HG03025 (cell line): ENCODE measurements around the gene MYO9B.

Experiments used
- ATAC-seq: cut with Tn5 transposase; IDR thresholded peaks from one replicate; pipeline ENCODE4 v1.9.1; 2021; ENCODE audit warnings: mild to moderate bottlenecking, moderate library complexity; ENCODE audit not compliant: unreplicated experiment, low FRiP score

MYO9B gene

DNA sequence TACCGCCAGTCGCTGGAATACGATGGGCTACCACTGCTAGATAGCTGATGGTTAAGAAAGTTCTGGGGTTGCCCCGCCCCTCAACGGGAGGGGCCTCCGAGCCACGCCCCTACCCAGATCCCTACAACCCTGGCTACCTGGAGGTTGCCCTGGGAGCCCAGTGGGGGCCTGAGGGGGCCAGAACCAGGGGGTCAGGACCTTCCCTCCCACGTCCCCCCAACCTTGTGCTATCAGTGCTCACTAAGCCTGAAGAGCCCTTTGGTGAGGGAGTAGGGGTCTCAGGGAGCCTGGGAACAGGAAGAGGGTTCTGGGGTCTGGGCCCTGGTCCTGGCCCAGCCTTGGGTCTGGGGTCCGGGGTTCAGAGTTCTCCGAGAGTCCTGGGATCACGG, 159.3 kb downstream of the MYO9B start:
- no peak for ATAC-seq

DNA sequence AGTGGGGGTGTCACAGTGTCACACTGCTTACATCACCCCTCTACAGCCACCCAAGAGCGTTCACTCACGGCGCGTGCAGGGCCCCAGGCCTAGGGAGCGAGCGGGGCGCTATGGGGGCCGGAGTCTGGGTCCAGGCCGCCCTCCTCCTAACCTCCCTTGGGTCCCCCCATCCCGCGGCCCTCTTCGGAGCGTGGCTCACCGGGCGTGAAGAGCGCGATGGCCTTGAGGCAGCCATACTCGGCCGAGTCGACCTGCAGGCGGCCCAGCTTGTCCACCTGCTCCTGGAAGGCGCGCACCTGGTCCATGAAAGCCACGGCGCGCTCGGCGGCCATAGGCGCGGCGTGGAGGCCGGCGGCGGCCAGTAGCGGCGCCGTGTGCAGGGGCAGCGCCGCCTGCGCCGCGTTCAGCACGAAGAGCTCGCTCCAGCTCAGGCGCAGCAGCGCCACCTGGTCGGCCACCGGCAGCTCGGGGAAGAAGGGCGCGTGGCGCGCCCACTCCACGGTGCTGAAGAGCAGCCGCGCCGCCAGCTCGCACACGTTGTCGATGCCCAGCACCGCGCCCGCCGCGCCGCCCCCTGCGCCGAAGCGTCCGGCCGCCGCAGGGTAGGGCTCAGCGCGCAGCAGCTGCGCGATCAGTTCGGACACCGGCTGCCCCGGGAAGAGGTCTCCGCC, 159.9 kb downstream of the MYO9B start:
- ATAC-seq: no peak

DNA sequence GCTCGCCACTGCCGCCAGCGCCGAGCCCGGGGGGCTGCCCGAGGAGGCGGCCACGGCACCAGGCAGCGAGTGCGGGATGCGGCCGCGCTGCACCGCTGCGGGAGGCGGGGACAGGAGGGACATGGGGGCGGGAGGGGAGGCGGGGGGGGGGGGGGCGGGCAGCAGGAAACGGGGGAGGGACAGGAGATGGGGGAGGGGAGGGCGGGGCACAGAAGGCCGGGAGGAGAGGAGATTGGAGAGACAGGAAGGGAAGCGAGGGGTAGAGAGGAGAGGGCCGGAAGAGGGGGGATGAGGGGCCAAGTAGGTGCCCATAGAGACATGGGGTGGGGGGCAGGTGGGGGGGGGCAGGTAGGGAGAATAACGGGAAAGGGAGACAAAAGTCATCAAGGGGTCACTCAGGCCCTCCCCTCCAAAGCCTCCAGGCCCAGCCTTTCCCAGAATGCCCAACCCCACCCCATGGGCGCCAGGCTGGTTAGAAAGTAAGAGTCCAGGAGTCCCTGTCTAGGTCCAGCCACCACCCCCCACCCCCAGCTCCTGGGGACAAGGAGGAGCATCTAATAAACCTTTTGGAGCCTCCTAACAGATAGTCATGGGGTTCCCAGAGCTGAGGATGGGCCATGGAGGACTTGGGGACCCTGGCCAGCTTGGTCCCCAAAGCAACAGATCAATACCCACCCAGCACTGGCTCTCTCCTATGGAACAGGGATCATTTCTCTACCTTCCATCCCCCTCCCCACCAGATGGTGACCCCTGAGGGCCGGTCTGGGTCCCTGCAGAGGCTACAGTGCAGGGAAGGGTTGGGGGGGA, 160.6 kb downstream of the MYO9B start:
- no peak for ATAC-seq

DNA sequence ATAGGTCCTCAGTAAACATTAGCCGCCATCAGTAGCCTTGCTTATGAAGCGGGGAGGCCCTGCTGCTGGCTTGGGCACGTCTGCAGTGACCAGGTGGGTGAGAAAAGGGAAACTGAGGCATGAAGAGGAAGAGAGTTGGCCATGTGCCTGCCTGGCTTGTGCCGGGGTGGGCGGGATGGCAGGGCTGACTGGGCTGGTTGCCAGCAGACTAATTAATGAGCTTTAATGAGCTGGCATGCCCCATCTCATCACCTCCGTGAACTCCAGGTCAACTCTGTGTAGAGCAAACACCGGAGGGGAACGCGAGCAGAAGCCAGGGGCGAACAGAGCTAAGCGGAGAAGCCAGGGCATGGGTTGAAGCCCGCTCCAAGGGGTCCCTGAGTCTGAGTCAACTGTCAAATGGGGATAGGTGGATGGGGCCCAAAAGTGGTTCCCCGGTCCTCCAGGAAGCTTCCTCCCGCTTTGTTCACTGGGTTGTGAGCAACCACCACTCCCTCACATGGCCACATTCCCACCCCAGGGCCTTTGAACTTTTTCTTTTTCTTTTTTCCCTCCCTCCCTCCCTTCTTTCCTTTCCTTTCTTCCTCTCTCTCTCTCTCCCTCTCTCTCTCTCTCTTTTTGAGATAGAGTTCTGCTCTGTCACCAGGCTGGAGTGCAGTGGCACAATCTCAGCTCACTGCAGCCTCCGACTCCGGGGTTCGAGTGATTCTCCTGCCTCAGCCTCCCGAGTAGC, 161.4 kb downstream of the MYO9B start:
- ATAC-seq: no peak

DNA sequence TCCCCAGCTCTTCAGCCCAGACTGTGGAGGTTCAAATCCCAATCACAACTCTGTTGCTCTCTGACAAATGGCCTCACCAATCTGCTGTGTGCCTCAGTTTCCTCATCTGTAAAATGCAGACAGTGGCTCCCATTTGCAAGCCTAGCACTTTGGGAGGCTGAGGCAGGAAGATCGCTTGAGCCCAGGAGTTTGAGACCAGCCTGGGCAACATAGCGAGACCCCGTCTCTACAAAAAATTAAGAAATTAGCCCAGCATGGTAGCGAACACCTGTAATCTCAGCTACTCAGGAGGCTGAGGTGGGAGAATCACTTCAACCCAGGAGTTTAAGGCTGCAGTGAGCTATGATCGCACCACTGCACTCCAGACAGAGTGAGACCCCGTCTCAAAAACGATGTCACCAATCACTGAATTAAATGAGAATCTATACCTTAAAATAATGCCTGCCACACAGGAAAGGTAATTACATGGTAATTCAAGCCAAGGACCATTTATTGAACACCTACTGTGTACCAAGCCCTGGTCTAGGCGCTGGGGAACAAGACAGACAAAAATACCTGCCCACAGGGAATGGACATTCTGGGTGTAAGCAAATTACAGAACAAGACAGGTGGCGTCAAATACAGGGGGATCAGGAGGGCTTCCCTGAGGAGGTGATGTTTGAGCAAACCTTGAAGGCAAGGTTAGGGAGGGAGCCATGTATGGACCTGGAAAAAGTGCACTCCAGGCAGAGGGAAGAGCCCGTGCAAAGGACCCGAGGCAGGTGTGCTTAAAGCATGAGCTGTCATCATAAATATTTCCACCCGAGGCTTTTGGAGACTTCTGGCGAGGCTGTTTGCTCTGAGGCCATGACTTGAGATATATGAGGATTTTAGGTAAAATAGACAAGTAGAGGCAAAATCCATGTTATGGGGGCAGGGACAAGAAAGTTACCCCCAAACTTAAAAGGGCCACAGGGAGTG, 162.4 kb downstream of the MYO9B start:
- no peak for ATAC-seq

DNA sequence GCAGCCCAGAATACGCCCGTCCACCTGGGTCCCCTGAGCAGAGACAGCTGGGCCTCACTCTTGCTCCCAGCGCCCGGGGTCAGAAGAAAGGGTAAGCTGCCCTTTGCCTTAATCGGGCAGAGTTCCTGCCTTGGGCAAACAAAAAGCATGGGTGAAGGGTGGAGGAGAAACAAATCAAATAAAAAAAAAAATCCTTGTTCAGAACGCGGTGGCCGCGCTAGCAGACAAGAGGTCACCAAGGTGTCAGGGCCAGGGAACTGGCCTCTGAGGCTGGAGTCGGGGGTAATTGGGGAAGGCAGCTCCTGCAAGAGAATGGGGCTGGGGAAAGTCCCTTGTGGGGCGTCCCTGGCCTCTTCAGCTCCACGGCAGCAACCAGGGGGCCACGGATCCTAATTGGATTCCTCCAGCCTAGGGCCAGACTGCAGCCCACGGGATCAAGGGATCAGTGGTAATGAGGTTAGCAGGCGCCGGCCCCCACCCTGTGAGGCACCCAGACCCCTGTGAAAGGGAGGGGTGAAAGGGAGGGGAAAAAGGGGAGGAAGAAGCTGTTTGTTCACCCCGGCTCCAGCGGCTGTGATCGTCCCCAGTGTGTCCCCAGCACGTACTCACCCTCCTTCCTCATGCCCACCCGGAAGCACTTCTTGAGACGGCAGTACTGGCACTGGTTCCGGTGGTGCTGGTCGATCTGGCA, 164.6 kb downstream of the MYO9B start:
- ATAC-seq: no peak

DNA sequence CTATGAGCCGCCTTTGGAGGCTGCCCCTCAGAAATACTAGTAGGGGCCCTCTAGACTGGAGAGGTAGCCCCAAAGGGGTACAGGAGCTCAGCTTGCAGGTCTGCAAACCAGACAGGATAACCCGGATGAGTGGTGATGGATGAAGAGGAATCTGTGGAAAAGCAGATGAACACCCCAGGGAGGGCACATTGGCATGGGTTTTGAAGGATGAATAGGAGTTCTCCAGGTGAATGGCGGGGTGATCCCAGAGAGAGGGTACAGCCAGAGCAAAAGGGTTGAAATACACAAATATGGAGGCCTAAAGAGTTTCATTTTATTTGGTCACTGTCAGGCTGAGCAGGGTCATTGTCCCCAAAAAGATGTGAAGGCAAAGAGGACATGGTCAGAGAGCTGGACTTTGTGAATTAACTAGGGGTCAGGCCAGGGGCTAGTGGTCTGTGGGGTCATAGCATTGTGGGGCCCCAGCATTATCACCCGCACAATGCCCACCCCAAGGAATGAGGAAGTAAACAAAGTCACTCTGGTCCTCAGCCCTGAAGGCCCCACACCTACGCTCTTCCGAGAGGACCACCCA, 165.3 kb downstream of the MYO9B start:
- ATAC-seq: no peak

DNA sequence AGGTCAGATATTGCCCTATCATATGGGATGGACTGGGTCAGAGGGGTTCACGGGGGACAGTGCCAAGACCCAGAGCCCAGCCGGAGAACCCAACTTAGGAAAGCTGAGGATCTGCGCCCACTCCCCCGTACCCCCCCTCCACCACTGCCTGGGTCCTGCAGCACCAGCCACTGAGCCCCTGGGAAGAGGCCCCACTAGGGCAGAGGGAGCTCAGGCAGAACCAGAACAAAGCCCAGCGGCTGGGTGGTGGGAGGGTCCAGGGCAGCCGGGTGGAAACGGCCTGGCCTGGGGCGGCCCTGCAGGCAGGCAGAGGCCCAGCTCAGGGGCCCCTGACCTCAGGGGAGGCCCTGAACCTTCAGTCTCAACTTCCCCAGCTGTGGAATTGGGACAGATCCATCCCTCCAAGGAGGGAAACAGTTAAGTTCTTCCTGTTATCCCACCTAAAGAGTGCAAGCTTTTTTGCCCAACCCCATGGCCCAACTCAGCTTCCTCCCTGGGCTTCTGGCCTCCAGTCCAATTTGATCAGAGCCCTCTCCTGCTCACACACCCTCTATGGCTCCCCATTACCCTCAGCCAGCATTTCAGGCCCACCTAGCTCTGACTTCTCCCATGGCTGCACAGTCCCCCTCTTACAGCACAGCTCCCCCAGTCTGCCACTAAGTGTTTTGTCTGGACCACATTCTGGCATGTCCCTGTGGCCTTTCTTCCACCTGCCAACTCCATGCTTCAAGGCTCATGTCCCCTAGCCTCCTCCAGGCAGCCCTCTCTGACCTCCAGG, 167.0 kb downstream of the MYO9B start:
- ATAC-seq: no peak

DNA sequence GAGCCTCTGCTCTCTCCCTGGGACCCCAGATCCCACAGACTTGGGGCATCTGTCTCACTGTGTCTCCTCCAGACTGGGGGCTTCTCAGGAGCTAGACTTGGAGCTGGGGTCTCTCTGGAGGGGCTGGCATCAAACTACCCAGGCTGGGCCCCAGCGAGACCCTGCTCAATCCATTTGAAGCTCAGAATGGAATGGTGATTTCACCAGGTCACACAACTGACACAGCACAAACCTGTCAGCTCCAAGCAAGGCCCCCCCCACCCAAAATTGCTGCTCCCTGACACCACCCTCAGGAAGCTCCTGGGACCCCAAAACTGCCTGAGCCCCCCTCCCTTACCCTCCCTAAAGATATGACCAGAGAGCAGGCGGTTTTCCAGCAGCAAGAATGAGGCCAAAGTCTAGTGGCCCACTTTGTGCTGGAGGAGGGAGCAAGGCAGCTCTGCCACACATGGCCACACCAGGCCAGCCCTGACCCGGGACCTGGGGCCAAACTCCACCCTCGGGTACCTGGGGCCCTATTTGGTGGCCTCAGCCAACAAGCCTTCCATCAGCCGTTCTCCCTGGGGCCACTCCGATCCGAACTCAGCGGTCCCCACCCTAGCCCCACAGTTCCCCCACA, 167.7 kb downstream of the MYO9B start:
- ATAC-seq: no peak

DNA sequence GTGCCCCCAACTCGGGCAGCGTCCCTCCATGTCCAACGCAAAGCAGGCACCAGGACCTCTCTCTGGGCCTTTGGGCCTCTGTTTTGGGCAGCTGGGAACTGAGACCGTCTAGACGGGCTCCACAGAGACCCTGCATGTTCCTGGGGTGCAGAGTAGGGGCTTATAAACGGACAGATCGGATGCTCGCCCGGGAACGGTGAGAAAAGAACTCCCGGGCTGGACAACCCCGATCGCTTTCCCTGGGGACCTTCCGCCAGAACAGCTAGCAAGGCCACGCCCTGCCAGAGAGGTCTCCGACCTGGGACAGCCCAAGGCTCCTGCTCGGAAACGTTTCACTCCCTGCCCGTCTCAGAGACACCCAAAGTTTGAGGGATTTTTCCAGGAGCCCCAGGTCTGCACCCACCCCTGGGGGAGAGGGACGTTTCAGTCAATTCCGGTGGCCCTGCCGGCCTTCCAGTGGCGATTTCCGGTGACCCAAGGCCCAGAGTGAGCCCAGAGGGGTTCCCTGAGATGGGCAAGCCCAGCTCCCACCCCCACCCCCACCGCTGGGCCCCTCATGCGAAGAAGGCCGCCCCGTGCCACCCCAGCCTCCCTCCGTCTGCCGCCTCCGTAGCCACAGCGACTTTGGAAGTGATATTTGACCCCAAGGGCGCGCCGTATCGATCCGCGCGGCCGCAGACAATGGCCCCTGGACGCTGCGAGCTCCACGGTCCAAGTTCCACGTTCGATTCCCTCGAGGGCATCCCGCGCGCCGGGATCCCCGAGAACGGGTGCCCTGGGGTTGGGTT, 168.4 kb downstream of the MYO9B start:
- no peak for ATAC-seq

DNA sequence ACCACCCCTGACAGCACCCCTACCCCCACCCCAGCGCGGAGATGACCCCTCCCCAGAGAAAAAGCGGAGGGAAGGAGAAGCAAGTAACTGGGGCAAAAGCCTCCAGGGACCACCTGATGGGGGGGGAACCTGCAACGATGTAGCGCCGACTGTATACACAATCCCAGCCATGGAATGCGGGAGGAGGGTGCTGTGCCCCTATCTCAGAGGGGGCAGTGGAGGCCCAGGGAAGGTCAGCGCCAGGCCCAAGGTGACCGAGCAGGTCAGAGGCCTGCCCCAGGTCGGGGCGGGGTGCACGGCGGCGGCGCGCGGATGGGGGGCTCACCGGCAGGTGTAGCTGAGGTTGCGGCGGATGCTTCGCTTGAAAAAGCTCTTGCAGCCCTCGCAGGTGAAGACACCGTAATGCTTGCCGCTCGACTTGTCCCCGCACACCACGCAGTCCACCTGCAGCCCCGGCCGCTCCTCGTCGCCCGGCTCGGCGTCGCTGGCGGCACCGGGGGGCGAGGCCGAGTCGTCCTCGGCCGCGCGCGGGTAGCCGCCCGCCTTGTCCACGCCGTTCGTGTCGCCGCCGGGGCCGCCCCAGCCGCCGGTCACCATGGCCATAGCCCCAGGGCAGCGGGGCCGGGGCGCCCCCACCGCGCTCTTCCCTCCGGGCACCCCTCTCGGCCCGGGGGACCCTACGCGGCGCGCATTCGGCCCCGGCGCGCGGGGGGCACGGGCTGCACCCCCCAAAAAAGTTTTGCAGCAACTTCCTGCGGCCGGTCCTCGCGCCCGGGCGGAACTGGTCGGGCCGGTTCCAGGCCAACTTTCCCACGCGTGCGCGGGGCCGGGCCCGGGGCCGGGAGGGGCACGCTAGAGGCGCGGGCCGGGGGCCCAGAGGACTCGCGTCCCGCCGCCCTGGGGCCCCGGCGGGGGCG, 169.3 kb downstream of the MYO9B start:
- no peak for ATAC-seq

DNA sequence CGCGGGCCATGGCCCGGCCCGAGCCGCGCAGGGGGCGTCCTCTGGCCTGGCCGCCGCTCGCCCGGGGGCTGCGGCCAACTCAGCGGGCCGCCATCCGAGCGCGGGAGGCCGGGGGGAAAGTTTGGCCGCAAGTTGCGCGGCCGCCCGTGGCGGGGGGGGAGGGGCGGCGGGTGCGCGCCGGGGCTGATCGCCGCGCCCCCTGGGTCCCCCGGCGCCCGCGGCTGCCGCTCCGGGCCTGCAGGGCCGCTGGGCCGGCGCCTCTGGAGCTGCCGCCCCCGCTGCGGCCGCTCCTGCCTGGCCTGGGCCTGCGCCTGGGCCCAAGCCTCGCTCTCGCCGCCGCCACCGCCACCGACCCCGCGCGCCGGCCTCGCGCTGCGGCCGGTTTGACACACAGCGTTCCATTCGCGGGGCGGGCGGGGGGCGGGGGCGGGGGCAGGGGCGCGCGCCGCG, 170.0 kb downstream of the MYO9B start, which contains the start of gene NR2F6:
Gene NR2F6, minus strand, starts transcription at position 385 of the 450 bp plus-strand sequence. CDS start 699 bp downstream, outside the sequence.
- ATAC-seq: peak; percentile 5

DNA sequence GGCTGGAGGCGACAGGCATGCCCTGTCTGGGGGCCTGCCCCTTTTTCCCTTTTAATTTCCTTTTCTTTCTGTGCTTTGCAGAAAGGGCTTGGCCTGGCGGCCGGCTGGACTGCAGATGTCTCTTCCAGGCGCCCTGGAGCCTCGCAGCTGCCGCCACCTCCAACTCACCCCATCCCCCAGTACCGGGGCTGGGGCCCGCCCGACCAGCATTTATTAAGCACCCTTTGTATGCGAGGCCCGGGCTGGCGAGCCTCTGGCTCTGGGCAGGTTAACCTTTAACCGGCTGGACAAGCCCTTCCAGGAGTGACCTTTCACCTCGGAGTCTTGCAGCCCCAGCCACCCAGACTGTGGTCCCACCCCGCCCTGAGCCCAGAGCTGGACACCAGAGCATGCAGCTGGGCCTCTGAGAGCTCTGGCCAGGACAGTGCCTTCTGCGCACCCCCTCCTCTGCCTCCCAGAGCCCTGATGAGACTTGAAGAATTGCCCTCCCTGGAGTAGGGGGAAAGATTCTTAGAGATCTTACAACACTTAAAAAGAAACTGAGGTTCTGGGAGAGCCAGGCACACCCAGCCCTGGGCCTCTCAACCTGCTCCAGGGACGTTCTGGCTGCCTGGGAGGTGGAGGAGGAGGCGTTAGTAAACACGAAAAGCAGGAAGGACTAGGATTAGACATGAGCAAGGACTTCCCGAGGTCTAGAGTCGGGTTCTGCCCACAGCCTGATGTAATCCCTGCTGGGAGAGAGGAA, 171.3 kb downstream of the MYO9B start:
- ATAC-seq: no peak

DNA sequence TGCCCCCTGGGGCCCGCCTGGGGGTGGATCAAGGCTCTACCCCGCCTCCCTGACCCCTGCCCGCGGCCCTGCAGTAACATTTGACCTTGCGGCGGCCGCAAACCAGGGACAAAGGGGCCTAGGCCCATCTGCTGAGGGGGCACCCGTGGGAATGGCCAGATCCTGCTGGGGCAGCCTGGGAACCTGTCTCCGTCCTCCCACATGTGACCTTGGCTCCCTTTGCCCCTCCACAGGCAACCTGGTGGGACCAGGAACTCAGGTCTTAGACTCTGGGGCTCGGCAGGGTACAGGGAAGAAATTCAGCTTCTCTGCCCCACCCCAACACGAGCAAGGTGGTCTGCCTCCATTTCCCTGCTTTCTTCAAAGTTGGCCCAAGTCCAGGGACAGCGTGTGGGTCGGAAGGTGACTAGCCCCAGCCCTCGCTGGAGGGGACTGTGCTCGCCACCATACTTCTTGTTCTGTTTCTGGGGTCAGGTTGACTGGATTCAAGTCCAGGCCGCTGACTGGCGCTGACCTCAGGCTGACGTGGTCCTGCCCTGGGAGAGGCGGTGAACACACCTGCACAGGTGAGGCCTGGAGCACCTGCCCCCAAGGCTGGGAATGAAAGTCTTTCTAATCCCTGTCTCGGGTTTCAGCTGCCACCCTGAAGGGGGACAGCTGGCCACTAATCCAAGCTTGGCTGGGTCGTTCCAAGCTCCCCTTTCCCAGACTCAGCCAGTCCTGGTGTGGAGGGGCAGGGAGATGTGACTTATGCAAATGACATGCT, 172.6 kb downstream of the MYO9B start:
- no peak for ATAC-seq
